Dermis microvascular lymphatic vessel endothelial cell (primary cell): ENCODE measurements around the gene TMEM52B. TPM values are rescaled to one million over a fixed set of nuclear protein-coding genes. Genes with fewer than 3 reads are reported as not detected.
A peak's percentile ranks its signal among the peaks of the same experiment; 100 is the strongest.

ENCODE experiments used
- DNase-seq, 2 donors: peaks; one replicate each; pipeline versions ENCODE4 v3.0.0 to v3.0.0-alpha.2; 2010; ENCODE audit warnings: low read depth in 2 of 2
- total RNA-seq: library from RNA; depleted of rRNA; stranded (reverse); fragments of >200 nt; gene quantifications from 2 replicates; pipeline ENCODE4 v1.2.1, GENCODE V29; 2014

The TMEM52B gene
- total RNA-seq: not detected in 2 replicates

DNA sequence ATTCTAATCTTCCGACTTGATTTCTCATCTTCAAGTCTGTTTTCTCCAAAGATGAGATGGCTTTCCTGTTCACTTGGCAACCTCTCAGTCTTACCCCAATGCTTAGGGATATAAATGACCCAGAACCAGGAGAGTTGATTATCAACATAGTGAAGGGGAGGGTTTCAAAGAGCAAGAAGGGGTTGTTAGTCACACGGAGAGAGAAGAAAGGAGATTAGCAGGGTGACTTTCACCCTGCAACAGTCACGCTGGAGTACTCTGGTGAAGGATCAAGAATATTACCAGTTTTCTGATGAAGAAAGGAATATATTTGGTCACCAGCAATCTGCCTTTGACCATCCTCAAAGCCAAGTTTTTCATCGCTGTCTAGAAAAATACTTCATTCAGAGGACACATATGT is at the start of gene TMEM52B:
TSS of gene TMEM52B (plus strand) at position 212 of the 400 bp plus-strand sequence. CDS start 543 bp downstream, outside the sequence.
- no peak for DNase-seq

DNA sequence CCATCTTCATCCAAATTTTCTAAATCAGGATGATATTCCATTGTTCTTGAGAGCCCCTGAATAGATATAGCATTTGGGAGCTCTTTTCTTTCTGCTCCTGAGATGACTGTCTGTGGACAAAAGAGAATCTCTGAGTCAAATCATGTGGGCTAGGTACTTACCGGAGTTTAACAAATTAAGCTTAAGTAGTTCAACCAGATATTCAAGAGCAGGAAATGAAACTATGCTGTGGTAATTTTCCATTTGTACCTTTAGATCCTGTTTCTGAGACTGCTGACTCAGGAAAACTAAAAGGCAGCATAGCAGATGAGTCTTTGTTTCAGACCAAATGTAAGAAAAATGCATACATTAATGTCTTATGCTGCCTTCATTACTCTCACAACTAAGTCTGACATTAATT is 48.8 kb upstream of the TMEM52B start, which contains the start of gene CLEC7A:
TSS of gene CLEC7A (minus strand) at position 158 of the 400 bp plus-strand sequence. CDS start at position 41, 117 bp downstream.
- peak in 1 of 2 donors; percentile 17 for DNase-seq

DNA sequence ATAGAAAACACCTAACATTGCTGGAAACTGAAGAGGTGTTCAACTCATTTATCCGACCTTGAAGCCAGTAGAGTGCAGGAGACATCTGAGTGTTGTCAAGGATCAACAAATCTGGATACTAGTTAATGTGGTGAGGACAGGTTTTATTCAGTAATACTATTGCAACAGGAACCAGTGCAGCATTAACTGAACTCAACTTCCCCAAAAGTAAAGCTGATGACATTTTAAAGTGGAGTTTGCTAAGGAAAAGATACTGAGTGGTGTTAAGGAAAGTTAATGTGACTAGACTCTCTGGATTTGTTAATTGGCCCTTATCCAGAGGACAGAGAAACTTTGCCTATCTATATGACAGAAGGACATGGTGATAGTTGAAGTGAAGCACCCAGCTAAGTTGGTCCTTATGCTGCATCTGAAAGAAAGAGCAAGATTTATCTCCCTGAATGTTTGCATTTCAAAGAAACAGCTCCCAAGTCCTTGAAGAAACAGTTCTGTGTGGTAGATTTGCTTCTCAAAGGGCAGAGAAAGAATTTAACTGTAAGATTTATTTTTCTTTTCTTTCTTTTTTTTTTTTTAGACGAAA is 47.6 kb upstream of the TMEM52B start:
- DNase-seq: no peak

DNA sequence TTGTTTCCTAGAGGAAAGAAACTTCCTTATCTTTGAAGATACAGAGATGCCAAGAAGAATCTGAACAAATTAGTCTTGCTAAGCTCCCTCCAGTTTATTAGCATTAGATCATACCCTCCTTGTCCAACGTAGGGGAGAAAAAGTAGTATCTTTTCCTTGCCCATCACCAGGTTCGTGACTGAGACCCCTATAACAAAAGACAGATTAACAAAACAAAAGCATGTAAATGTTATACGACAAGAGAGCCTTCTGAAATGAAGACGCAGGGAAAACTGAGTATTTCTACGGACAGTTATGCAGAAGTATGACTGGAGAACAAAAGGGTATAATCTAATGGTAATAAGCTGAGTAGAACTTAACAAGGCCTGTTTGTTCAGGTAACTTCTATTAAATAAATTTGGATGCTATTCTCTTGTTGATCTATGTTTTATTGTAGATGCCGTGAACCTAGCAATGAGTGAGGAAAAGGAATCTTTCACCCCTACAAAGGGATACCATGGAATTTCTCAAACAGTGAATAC is 45.9 kb upstream of the TMEM52B start:
- DNase-seq: no peak

DNA sequence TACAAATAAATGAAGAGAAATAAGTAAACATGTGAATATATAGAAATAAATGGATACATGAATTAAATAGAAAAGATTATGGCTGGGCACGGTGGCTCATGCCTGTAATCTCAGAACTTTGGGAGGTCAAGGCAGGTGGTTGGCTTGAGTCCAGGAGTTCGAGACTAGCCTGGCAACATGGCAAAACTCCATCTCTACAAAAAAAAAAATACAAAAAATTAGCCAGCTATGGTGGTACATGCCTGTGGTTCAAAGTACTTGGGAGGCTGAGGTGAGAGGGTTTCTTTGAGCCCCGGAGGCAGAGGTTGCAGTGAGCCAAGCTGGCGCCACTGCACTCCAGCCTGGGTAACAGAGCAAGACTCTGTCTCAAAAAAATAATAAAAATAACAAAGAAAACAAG is 43.7 kb upstream of the TMEM52B start:
- no peak for DNase-seq

DNA sequence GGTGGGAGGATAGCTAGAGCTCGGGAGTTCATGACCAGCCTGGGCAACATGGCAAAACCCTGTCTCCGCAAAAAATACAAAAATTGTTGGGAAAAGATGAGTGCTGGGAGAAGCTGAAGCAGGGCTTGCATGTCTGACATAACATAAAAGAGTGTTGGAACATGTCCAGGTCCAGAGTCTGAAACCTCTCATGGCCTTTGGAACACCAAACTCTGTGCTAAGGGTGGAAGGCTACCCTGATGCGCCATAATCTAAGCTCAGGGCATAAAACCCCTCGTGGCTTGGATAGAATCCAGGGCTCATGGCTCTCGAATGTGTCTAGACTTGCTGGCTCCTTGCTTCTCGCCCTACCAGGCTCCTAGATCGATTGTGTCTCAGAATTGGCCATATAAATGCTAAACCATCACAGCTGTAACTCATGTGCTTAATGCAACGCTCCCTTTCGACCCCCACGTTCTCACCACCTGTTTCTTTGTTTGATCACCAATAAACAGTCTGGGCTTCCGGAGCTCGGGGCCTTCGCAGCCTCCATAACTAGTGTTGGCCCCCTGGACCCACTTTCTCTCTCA is 42.1 kb upstream of the TMEM52B start:
- no peak for DNase-seq

DNA sequence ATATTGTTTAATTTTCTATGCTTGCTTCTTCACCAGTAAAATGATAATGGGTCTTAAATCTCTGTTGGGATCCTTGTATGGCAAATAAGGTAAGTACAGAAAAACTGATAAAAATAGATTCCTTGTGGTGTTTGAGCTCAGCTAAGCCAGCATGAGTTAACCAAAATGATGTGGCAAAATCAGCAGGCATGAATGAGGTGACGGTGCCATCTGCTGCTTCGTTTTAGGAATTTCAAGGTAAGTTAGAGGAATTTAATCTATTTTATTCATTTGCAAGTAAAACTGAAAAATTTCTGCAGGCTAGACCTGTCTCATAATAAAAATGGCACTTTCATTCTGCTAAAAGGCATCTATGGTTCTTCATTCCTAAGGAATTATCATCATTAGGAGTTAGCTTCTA is 38.8 kb upstream of the TMEM52B start:
- DNase-seq: peak; percentile 75 to 81

DNA sequence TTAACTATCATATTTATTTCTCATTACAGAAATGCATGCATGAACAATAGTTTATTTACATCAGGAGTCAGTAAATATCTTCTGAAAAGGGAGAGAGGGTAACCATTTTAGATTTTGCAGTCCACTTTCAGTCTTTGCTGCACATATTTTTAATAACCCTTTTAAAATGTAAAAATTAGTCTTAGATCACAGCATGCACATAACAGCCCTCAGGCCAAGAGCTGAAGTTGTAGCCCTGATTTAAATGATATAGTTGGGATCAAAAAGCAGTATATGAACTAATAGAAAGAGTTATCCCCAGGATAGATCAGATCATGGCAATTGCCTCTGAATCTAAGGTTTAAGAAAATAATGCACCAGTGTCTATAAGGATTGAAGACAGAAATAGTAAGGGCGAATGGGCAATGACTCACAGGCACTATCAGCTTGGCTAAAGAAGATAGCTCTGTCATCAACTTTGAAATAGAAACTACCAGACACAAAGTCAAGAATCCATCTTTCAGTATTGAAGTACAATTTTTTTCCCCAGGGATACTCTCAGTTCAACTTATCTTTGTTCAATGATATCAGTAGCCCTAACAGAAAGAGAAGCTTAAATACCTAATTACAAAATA is 35.7 kb upstream of the TMEM52B start:
- peak in 1 of 2 donors; percentile 41 for DNase-seq

DNA sequence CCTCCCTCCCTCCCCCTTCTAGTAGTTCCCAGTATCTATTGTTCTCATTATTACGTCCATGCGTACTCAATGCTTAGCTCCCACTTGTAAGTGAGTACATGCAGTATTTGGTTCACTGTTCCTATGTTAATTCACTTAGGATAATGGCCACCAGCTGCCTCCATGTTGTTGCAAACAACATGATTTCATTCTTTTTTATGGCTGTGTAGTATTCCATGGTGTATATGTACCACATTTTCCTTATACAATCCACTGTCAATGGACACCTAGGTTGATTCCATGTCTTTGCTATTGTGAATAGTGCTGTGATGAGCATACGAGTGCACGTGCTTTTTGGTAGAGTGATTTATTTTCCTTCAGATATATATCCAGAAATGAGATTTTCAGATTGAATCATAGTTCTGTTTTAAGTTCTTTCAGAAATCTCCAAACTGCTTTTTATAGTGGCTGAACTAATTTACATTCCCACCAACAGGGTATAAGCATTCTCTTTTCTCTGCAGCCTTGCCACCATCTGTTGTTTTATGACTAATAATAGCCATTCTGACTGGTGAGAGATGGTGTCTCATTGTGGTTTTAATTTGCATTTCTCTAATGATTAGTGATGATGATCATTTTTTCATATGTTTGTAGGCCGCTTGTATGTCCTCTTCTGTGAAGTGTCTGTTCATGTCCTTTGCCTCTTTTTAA is 31.0 kb upstream of the TMEM52B start:
- DNase-seq: no peak

DNA sequence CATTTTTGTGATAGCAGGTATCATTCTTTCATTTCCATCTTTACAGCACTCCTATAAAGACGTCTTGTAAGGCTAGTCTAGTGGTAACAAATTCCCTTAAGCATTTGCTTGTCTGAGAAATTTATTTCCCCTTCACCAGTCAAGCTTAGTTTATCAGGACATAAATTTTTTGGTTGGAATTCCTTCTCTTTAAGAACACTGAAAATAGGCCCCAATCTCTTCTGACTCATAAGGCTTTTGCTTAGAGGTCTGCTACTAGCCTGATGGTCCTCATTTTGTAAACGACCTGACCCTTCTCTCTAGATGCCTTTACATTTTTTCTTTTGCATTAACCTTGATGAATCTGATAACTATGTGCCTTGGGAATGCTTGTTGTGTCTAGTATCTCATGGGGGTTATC is 27.2 kb upstream of the TMEM52B start:
- DNase-seq: no peak

DNA sequence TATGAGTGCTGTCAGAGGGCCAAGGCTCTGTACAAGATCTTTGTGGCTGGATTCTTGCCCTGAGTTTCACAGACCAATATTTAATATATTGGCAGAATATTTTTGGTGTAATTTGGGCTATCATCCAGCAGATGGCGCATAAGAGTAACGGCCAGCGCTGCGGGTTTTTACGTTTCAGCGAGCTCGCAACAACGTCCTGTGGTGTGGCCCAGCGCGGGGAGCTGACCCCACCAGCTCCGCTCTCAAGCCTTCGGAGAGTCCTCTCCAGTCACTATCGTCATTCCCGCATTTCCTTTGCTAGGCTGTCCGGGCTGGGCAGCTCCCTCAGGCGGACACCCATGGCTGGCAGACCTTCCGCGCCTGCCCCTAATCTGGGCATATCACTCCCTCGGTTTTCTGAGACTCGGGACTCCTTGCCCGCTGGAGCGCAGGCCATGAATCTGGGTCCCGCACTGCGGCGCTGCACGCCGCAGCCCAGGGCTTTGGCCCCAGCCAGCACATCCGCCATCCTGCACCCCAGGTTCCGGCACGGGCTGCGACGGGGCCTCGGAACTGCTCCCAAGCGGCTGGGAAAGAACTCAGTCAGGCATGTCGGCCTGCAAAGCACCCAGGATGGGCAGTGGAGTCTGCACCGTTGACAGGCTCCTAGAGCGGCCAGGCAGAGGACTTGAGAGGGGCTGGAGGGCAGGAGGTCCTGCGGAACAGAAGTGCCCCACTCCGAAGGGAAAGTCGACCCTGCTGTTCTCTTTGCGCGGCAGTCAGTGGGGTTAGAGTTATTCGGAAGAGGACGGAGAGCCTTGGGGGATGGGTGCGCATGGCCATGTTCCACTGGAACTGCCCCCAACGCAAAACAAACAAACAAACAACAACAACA is 25.3 kb upstream of the TMEM52B start:
- peak; percentile 39 to 73 for DNase-seq

DNA sequence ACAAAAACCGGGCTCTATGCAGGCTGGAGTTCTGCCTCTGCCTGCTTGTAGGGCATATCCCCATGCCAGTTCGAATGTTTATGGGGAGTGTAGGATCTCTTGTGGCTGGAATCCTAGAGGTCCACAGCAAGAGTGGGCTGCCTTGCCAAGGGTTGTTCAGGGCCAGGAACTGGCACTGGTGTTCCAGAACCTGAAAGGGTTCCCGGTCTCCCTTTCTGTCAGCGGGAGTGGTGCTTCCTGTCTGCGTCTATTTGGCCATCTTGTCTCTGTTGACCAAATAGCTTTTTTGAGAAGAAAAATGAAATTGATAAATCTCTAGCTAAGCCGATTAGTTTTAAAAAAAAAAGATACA is 24.7 kb upstream of the TMEM52B start:
- no peak for DNase-seq

DNA sequence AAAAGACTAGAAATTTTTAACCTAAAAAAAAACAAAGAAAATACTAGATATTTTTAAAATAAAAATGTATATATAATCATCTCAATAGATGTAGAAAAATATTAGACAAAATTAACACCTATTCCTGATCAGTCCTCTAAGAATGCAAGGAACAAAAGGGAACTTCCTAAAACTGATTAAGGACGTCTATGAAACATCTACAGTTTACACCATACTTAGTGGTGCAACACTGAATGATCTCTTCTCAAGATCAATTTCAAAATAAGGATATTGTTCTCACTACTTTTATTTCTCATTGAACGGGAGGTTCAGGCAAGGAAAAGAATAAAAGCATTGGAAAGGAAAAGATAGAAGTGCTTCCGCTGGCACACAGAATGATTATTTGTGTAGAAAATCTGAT is 22.9 kb upstream of the TMEM52B start:
- DNase-seq: no peak

DNA sequence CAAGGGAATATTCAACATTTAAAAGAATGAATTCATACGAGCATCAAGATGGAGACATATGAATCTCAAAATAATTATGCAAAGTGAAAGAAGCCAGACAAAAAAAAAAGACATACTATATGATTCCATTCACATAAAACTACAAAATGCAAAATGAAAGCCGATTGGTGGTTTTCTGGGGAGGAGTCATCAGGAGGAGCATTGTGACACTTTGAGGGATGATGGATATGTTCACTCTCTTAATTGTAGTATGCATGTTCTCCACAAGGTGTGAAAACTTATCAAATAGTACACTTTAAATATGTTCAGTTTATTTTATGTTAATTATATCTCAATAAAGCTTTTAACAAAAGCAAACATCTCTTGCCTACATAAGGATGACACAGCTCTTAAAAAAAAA is 20.4 kb upstream of the TMEM52B start:
- DNase-seq: no peak

DNA sequence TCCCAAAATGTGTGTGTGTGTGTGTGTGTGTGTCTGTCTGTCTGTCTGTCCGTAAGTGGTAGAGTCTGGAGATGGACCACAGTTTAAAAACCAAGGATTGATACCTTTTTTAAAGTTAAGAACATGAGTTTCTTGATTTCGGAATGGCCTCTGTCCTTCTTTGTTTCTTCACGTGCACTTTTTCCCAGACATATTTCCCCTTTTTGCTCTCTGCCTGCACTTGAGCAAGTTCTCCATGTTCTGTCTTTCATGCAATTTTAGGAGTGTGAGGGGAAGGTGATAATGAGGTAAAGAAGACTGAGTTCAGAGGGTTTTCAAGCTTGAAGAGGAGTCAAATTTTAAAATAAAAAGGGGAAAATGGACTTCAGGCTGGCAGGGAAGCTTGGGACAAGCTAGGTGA is 19.6 kb upstream of the TMEM52B start:
- no peak for DNase-seq

DNA sequence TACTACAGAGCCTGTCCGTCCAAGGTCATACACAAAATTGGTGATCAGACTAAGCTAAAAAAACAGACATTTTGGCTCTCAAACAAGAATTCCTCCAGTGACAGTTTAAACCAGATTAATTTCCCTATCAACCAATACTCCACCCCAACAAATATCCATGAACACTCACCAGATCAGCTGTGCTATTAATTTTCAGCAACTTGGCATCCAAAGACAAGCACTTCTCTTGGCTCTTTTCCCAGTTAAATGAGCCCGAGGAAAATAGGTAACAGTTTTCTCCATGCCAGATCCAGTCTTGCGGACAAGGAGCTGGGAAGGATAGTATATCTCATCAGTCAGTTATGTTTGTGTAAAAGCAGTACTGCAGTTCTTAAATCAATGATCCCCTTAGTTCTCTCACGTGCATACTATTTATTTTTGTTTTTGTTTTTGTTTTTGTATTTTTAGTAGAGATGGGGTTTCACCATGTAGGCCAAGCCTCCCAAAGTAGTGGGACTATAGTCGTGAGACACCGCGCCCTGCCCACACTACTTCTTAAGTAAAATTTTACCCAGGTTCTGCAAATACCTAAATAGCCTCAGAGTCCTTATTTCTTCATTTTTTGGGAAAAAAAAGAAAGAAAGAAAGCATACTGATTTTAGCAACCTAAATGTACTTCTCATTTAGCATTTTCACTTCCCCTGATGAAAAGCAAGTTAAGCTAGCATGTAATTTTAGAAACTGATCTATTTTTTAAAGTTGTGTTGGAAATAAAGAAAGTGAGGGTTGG is 18.0 kb upstream of the TMEM52B start:
- no peak for DNase-seq

DNA sequence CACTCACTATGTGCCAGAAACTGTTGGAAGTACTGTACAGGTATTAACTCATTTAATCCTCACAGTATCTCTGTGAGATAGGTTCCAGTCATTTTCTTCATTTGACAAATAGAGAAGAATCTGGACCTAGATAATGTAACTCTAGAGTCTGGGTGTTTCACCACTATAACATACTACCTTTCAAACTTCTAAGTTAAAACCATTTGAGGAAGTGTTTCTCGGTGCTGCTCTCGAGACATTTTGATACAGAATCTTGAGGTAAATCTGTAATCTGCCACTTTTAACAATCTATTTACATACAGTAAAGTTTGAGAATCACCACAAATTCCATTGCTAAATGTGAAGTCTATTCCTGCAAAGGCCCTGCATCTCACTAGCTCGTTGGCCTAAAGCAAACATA is 15.7 kb upstream of the TMEM52B start:
- no peak for DNase-seq

DNA sequence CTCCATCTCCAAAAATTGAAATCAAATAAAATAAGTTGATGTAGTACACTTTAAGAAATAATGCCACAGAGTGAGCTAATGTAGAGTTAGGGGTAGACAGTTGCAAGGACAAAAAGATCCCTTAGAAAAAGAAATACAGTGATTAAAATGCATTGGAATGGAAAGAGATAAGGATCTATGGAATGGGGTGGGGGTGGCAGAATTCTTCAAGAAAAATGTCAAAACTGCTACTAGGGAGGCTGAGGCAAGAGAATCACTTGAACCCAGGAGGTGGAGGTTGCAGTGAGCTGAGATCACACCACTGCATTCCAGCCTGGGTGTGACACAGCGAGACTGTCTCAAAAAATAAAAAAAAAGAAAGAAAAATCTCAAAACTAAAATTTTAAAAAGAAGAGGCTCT is 13.4 kb upstream of the TMEM52B start:
- no peak for DNase-seq

DNA sequence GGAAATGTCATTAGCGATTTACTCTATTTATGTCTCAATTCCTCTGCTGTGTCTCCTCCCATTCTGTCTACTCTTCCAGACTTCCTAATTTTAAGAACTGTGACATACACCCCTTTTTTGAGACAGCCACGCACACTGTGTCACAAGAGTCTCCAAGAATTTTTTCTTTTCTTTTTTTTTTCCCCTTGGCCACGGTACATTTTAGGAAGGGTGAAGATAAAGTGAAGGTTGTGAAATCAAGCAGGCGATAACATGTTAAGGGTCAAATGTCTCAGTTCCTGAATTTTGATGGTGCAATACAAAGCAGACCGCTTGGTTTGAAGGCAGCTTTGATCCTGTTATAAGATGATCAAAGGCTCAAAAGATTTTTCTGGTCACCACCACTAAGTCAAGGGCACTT is 11.2 kb upstream of the TMEM52B start:
- DNase-seq: no peak

DNA sequence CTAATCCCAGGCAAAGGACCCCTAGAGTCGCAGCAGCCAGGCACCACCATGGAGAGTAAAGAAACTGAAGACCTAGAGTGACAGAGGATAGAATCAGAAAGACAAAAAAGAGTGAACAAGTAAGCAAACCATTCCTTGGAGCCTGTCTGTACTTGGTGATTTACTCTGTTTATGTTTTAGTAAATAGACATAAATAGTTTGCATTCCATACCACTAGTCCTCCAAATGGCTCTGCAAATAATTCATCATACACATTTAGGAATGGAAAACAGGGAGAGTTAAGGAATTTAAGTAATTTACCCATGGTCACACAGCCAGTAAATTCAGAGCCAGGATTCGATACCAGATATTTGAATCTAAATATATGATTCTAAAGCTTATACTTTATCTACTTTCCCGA is 9.7 kb upstream of the TMEM52B start:
- no peak for DNase-seq

DNA sequence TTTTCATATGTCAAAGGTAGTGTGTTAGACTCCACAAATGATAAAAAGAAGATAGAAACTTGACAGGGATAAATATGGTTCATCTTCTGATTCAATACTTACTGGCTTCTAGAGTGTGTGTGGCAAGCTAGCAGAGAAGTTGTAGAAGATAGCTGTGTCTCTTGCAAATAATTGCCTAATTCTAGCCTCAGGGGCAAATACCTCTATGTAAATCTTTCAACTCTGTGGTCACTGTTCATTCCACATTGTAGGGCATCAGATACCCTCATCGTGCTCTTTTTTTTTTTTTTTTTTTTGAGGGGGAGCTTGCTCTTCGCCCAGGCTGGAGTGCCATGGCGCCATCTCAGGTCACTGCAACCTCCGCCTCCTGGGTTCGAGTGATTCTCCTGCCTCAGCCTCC is 8.6 kb upstream of the TMEM52B start:
- no peak for DNase-seq
